ENCODE data around the gene CDK10. TPM values are rescaled to one million over a fixed set of nuclear protein-coding genes. Genes with fewer than 3 reads are reported as not detected.

CDK10 gene
- total and polyA plus RNA-seq, 9 of the 15 experiments (the other 6 are each of a cell fraction or from before 2014, with no cell fraction given), result 2.0 to 85.1 (median 40.1) TPM

DNA sequence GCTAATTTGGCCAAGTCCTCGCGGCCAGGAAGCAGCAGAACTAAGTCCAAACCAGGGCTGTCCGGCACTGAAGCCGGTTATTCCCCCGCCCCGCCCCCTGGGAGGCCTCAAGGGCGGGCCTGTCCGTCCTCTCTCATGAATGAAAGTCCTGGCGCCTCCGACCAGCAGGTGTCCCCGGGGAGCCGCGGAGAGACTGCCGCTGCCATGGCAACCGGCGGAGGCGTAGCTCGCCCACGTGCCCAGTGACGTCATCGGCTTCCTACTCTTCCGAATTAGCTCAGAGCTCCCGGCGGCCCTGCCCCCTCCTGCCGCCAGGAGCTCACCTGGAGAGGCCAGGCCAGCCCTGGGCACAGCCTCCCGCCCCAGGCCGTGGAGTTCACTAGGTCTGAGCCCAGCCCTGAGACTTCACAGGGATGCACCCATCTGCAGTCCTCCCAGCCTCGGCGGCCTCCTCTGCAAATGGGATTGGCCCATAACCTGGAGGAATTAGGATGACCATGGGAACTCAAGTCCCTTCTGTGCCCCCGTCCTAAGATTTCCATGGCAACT lies 13.7 kb downstream of the CDK10 start:
- Histone ChIP-seq H3K4me2 (ENCODE audit: insufficient read depth, low read length) (peak overlapping the region; percentile 86), H3K36me3 (ENCODE audit: control insufficient read depth, insufficient read depth, low read length) (peaks cover 32% of the 10 kb centered on the region; the same call in 2 of the 3 replicates), H3K79me2 (ENCODE audit: control insufficient read depth, insufficient read depth, low read length) (peaks cover 9% of the 10 kb centered on the region), H3K27me3 (ENCODE audit: control insufficient read depth in 2 of 2, insufficient read depth in 2 of 2, low read length in 2 of 2) (no peaks in the 10 kb centered on the region), H3K4me1 (replicated peaks in 1 of 2; ENCODE audit: control insufficient read depth in 2 of 2, insufficient read depth in 2 of 2, low read length in 2 of 2) (peaks cover 13 to 69% of the 10 kb centered on the region in 2 experiments), H3K9me1 (ENCODE audit: control insufficient read depth, insufficient read depth, low read length) (peaks cover 11% of the 10 kb centered on the region), H3K4me3 (peak overlapping the region; percentile 51), H2AFZ (ENCODE audit: low read depth, low read length) (peak overlapping the region; percentile 79; the same call in 1 of the 2 replicates), H3K27ac (ENCODE audit: extremely low read depth, low read depth, low read length) (peak overlapping the region; percentile 76), H3K9ac (ENCODE audit: insufficient read depth in 1 of 2, low read depth in 2 of 2, low read length in 2 of 2) (peak overlapping the region; percentile 70 to 93), H4K20me1 (replicated peaks; ENCODE audit: control insufficient read depth, insufficient read depth, low read length) (peaks cover 4% of the 10 kb centered on the region; the same call in 1 of the 2 replicates), H3K9me3 (replicated peaks; ENCODE audit: control insufficient read depth, insufficient read depth, low read depth, low read length) (no peaks in the 10 kb centered on the region)
- WGBS (ENCODE audit: insufficient coverage, low coverage, missing lambda C conversion rate), result 3% methylated on average over 29 of the region's 30 CpGs
- intact Hi-C loops (cut with micrococcal nuclease) (loop anchor here (2.0 to 5.0 kb wide), 3 partner anchors 19 to 212 kb away; no protein-coding TSS in a partner anchor), in situ Hi-C loops (cut with MboI) (loop anchor here (5.0 kb wide), 1 partner anchor 162 kb away; no protein-coding TSS in a partner anchor)
- ChIA-PET CTCF (ENCODE audit: low intra/inter-chr PET ratio) (interaction anchor here (0.7 to 2.7 kb wide), 2 partner anchors 93 to 161 kb away, joined by 3 to 18 read pairs; no protein-coding TSS in a partner anchor), POLR2A (interaction anchor here (0.5 to 2.2 kb wide), 13 partner anchors 9 to 318 kb away, joined by 3 to 16 read pairs (median 3); partner anchors contain the start of gene CDK10)
- peak; percentile 97 for FAIRE-seq
- DNase-seq (ENCODE audit: extremely low read depth in 1 of 4, low spot score in 3 of 4), result peak; percentile 90 to 99 (median 93)
- BruUV-seq (replicated peaks), result no TSS peak
- peak; percentile 73 for ATAC-seq
- TF ChIP-seq, protein P1, sequence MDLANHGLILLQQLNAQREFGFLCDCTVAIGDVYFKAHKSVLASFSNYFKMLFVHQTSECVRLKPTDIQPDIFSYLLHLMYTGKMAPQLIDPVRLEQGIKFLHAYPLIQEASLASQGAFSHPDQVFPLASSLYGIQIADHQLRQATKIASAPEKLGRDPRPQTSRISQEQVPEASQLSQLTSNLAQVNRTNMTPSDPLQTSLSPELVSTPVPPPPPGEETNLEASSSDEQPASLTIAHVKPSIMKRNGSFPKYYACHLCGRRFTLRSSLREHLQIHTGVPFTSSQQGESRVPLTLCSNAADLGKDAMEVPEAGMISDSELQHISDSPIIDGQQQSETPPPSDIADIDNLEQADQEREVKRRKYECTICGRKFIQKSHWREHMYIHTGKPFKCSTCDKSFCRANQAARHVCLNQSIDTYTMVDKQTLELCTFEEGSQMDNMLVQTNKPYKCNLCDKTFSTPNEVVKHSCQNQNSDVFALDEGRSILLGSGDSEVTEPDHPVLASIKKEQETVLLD (IDR thresholded peaks at IDR 0.05), result no peak
- TF ChIP-seq BRD9 (IDR thresholded peaks at IDR 0.05; ENCODE audit: low read depth, partially characterized antibody) (no peak), XRCC3 (IDR thresholded peaks at IDR 0.05) (no peak), TAL1 (IDR thresholded peaks at IDR 0.05) (no peak), ZFP30 (CRISPR knock-in tag; IDR thresholded peaks at IDR 0.05; ENCODE audit: borderline replicate concordance) (no peak), NONO (IDR thresholded peaks at IDR 0.05; ENCODE audit: low read depth in 2 of 2, low read length in 1 of 2) (no peak; a peak in 1 of 4 replicates), KAT7 (CRISPR knock-in tag; IDR thresholded peaks at IDR 0.05; ENCODE audit: borderline replicate concordance) (no peak), CBX3 (IDR thresholded peaks at IDR 0.05; ENCODE audit: borderline replicate concordance in 1 of 2, low read length in 2 of 2) (no peak), ADNP (tag; IDR thresholded peaks at IDR 0.05) (no peak), ZNF217 (CRISPR knock-in tag; IDR thresholded peaks at IDR 0.05) (no peak), BCL6 (CRISPR knock-in tag; IDR thresholded peaks at IDR 0.05) (no peak), STAT5A (IDR thresholded peaks at IDR 0.05; ENCODE audit: borderline replicate concordance, low read length) (no peak)
- TF ChIP-seq, protein P2, sequence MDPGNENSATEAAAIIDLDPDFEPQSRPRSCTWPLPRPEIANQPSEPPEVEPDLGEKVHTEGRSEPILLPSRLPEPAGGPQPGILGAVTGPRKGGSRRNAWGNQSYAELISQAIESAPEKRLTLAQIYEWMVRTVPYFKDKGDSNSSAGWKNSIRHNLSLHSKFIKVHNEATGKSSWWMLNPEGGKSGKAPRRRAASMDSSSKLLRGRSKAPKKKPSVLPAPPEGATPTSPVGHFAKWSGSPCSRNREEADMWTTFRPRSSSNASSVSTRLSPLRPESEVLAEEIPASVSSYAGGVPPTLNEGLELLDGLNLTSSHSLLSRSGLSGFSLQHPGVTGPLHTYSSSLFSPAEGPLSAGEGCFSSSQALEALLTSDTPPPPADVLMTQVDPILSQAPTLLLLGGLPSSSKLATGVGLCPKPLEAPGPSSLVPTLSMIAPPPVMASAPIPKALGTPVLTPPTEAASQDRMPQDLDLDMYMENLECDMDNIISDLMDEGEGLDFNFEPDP (CRISPR knock-in tag; IDR thresholded peaks at IDR 0.05), result no peak
- TF ChIP-seq, protein P3, sequence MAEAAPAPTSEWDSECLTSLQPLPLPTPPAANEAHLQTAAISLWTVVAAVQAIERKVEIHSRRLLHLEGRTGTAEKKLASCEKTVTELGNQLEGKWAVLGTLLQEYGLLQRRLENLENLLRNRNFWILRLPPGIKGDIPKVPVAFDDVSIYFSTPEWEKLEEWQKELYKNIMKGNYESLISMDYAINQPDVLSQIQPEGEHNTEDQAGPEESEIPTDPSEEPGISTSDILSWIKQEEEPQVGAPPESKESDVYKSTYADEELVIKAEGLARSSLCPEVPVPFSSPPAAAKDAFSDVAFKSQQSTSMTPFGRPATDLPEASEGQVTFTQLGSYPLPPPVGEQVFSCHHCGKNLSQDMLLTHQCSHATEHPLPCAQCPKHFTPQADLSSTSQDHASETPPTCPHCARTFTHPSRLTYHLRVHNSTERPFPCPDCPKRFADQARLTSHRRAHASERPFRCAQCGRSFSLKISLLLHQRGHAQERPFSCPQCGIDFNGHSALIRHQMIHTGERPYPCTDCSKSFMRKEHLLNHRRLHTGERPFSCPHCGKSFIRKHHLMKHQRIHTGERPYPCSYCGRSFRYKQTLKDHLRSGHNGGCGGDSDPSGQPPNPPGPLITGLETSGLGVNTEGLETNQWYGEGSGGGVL (CRISPR knock-in tag; IDR thresholded peaks at IDR 0.05), result no peak
